NCI-H345 (cell line): Measurements from ENCODE around the gene CHRM4.
A peak's percentile ranks its signal among the peaks of the same experiment; 100 is the strongest.

Experiments
- DNase-seq: peaks from one replicate; lab custom pipeline; 2025; lab: John Stamatoyannopoulos, UW

The CHRM4 gene

DNA sequence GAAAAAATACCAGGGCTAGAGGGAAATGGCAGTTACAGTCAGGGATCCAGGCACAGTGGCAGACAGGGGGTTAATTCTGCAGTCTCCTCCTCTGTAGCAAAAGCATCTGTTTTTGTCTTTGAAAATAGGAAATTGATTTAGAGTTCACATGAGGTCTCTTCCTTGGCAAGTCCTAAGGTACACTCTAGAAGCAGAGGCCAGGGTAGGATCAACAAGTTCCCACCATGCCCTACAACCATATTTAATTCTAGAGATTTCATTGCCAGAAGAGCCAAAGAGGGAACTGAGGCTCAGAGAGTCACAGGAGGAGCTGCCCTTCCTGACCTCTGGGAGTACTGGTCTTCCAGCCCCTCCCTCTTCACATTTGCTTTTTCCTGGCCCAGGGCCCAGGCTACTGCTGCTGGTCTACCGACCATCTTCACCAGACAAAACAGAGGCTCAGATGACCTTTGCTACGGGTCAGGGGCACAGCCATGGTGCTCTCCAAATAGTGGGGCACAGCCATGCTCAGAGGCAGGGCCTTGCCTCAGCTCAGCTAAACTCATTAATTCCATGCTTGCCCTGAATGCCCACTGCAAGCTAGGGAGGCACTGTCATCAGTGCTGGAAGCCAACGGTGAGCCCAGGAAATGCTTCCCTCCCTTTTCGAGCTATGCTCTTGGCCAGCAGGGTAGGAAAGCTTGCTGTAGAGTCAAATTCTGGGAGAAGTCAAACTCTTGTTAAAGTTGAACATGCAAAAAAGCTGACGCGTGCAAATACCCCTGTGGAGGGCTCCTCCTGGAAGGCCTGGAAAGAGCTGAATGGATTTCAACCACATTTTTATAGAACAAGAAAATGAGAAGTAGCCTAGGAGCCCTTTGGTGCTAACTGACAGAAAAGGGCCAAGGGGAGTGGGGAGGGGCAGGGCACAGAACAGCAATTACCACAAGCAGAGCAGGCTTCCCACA is 11.7 kb upstream of the CHRM4 start:
- no peak for DNase-seq

DNA sequence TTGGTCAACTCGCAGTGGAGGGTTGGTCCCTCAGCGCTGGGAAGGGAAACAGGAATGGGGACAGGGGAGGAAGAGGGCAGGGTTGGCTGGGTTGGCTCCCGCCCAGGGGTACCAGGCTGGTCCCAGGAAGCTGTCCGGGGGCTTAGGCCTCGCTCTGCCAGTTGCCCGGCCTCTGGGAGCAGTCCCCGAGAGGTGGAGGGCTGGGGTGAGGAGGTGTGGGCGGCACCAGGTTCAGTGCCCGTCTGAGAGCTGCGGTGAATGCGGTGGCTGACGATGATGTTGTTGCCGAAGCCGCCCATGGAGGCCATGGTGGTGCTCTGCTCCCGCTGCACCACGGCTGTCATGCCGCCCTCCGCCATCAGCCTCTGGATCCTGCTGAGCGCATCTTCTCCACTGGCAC is 6.0 kb upstream of the CHRM4 start:
- no peak for DNase-seq

DNA sequence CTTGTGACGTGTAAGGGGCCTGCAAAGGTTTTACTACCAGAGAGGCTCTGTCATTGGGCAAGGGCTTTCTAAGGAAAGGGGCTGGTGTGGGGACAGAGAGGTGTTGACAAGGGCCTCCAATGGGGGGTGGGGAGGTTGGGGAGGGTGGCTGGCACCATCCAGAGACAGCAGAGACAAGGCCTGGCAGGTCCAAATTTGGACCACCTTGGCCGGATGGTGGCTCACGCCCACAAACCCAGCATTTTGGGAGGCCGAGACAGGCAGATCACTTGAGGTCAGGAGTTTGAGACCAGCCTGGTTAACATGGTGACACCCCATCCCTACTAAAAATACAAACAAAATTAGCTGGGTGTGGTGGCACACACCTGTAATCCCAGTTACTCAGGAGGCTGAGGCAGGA is 2.2 kb upstream of the CHRM4 start:
- no peak for DNase-seq

DNA sequence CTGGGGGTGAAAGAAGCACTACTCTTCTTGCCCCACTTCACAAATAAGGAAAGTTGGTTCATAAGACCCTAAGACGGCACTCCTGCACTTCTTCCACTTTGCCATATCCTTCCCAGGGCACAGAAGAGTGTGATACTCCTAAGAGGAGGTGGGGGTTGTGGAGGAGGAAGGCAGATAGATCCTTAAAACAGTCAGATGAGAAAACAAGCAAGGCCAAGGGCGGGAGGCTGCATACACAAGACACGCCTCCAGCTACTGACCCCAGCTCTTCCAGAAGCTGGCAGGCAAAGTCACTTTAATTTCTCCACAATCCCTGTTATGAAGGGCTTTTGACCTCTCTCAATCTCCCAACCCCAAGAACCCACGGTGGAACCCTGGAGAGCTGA is 1.6 kb upstream of the CHRM4 start:
- no peak for DNase-seq

DNA sequence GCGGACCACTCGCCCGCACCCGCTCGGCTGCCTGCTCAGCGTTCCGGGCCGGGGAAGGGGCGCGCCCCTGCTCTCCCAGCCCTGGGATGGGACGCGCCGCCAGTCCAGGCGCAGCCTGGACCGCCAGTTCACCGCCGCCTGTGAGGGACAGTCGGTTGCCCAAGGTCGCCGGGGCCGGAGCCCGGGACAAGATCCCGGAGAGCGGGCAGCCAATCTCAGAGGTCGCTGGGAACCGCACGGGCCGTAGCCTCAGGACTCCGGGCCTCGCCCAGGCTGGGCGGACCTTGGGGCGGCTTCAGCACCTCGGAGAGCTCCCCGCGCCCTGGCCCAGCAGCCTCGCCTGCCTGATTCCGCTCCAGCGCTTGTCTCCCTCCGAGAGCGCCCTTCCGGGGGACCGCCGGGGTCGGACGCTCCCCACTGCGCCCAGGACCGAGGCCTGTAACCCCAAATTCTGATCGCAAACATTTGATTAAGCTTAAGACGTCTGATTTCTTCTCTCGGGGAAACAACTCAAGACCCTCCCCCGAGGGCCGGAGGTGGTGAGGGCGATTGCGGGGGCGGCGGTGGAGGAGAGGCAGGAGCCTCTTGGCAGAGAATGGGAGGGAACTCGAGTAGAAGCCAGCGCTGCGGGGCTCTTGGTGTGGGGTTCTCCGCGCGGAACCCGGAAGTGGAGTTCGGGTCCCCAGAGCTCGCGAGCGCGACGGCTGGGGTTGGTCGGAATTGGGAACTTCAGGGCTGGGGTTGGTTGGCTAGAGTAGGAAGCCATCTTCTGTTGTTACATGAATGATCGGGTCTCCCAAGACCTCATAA is 1.1 kb upstream of the CHRM4 start:
- DNase-seq: peak; percentile 35

DNA sequence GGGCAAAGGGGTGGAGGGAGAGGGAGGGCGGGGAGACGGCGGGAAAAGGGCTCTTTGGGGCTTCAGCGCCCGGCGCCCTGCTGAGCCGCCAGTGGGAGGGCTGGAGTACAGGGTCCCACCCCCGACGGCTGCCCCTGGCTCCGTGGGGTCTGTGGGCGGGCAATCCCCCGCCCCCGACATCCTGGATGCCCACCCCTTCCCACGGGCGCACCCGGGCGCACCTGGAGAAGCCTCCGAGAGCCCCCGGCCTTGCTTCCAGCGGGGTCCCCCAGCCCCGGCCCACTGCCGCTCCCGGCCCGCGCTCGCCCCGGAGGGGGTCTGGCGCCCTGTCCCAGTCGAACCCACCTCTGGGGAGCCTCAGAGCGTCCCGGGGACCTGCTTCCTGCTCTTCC is 394 bp downstream of the CHRM4 start:
- DNase-seq: no peak

GRCh38 chr11:46390331-46391171 is 1.0 kb downstream of the CHRM4 start:
- no peak for DNase-seq

DNA sequence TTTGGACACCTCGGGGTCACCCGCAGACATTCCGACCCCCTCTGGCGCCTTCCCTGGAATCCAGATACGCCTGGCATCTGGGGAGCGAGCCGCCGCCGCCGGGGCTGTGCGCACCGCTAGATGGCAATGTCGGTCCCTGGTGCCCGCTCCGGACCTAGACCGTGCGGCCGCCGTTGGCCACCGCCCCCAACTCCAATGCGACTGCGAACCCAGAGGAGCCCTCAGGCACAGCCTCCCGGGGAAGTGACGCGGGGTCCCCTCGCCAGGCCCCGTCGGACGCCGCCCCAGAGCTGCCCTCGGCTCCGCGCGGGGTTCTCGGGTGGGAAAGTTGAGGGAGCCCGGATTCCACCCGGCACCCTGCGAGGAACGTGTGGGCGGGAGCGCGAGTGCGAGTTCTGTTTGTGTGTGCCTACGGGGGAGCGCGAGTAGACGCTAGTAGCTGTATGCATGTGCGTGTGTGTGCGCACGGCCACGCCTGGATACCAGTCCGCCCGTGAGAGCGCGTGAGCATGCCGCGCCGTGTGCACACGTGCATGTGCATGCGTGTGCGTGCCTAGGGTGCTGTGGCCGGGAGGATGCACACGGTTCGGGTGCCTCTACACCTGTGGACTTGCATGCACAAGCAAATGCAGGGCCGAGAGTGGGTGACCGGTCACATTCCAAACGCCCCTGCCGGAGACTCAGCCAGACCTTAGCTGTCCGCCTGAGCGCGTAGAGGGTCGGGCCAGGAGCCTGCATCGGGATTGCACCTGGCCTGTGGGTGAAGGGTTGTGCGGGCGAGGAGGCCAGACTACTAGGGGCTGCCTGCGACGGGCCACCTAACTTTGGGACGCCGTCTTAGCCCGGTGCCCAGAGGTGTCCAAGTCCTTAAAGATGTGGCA is 1.9 kb downstream of the CHRM4 start:
- peak; percentile 79 for DNase-seq

GRCh38 chr11:46388619-46389449 is 2.7 kb downstream of the CHRM4 start:
- no peak for DNase-seq

DNA sequence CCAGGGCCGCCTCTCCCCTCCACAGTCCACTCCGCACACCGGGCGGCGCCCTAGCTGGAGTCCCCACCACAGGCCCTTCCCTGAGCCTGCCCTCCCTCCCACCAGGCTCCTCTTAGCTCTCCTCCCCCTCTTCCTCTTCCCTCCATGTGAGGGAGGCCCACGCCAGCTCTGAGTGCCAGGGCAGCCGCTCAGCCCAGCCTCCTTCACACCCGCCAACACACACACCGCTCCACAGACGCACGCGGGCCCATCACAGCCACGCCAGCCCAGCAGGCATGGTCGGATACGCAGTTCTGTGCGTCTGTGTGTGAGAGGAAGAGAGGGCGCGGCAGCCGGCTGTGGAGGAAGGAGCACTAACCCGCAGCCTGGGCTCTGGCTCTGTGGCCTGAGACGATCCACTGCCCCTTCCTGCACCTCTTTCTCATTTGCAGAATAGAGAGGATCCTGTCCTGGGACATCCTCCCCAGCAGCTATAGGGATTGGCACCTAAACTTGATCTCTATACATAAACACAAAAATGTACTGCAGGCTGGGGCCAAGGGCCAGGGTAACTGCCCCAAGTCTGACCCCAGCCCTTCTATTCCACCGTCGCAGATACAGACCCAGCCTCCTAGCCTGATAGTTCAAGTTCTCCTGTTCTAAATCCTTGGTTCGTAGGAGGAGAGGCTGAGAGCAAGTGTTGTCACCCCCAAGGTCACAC is 3.5 kb downstream of the CHRM4 start:
- DNase-seq: no peak

DNA sequence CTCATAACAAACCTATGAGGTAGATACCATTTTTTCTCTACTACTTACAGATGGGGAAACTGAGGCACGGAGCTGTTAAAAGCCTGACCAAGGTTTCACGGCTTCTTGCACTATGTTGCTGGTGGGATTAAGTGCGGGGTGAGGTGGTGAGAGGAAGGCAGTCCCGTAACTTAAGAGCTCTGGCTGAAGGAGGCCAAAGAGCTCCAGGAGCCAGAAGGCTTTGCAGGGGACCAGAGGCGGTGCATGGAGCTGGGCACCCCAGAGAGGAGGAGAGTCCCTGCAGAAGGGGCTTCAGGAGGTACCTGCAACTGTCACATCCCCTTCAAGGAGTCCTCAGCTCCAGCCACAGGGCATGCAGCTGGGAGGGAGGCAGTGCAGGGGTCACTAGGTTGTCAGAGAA is 4.1 kb downstream of the CHRM4 start:
- no peak for DNase-seq

DNA sequence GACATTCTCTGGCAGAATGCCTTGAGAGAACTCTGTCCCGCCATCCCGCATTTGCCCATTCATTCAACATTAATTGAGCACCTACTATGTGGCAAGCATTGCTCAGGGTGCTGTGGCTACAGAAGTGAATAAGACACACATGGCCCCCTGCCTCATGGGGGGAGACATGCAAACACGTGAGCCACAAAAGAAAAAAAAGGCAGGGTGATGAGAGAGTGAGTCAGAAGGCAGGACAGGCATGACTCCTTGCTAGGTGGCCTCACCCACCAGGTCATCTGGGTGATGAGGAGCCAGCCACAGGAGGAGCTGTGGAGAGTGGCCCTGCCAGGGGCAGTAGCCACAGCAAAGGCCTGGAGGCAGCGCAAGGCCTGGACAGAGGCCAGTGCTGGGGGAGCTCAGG is 4.9 kb downstream of the CHRM4 start:
- DNase-seq: no peak

DNA sequence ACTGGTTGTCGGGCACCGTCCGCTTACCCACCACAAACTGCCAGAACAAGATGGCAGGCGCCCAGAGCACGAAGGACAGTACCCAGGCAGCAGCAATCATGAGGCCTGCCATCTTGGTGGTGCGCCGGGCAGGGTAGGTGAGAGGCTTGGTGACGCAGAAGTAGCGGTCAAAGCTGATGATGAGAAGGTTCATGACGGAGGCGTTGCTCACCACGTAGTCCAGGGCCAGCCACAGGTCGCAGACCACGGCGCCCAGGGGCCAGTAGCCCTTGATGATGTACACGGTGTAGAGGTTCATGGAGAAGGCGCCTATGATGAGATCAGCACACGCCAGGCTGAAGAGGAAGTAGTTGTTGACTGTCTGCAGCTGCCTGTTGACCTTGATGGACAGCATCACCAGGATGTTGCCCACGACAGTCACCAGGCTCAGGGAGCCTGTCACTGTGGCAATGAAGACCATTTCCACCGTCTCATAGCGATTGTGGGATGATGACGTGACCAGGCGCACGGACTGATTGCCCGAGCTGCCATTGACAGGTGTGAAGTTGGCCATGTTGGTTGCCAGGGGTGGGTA is 5.5 kb downstream of the CHRM4 start:
- DNase-seq: no peak

DNA sequence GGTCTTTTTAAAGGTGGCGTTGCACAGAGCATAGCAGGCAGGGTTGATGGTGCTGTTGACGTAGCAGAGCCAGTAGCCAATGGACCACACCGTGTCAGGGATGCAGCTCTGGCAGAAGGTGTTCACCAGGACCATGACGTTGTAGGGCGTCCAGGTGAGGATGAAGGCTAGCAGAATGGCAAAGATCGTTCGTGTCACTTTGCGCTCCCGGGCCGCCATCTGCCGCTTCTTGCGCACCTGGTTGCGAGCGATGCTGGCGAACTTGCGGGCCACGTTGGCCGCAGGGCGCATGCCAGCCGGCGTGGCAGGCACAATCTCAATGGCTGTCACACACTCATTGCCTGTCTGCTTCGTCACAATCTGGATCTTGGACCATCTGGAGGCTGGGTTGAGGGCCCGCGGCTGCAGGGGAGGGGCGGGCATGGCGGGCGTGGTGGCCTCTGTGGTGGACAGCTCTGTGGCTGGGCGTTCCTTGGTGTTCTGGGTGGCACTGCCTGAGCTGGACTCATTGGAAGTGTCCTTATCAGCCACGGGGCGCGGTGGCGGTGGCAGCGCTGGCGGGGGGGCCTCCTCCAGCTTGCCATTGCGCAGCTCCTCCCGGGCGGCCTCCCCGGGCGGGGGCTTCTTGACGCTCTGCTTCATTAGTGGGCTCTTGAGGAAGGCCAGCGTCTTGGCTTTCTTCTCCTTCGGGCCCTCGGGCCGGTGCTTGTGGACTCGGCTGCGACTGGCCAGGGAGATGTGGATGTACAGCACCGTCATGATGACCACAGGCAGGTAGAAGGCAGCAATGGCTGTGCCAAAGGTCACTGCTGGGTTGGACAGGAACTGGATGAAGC is 6.2 kb downstream of the CHRM4 start:
- DNase-seq: no peak

DNA sequence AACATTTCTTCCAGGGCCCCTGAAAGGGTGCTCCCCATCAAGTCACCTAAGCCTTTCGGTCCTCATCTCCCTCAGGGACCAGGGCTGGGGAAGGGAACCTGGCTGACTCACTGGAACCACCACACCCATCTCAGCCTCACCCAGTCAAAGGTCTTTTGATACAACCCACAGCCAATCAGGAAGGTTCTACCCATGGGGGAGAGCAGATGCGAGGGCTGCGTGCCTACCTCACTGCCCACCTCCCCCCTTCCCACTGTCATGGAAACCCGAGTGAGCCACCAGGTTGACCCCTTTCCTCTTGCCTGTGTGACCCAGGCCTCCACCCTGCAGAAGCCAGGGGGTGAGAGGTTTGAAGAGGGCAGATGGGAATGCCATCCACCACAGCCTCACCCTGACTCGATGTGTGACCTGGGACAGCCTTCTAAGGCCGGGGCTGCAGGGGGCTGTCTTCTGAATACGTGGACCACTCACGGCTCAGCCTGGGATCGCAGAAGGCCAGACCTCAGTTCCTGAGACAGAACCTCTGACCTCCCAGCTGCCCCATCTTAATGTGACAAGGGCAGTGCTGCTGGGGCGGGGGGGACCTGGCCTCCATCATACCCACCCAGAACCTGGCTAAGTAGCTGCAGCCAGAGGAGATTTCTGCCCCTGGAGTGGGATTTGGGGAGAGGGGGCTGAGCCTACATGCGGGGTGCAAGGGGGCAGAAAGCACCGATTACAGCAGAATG is 7.4 kb downstream of the CHRM4 start:
- no peak for DNase-seq

DNA sequence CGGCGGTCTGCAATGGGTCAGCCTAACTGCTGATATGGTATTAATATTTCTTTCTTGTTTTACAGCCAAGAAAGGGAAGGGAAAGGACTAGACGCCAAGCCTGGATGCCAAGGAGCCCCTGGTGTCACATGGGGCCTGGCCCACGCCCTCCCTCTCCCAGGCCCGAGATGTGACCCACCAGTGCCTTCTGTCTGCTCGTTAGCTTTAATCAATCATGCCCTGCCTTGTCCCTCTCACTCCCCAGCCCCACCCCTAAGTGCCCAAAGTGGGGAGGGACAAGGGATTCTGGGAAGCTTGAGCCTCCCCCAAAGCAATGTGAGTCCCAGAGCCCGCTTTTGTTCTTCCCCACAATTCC is 8.2 kb downstream of the CHRM4 start:
- DNase-seq: no peak

DNA sequence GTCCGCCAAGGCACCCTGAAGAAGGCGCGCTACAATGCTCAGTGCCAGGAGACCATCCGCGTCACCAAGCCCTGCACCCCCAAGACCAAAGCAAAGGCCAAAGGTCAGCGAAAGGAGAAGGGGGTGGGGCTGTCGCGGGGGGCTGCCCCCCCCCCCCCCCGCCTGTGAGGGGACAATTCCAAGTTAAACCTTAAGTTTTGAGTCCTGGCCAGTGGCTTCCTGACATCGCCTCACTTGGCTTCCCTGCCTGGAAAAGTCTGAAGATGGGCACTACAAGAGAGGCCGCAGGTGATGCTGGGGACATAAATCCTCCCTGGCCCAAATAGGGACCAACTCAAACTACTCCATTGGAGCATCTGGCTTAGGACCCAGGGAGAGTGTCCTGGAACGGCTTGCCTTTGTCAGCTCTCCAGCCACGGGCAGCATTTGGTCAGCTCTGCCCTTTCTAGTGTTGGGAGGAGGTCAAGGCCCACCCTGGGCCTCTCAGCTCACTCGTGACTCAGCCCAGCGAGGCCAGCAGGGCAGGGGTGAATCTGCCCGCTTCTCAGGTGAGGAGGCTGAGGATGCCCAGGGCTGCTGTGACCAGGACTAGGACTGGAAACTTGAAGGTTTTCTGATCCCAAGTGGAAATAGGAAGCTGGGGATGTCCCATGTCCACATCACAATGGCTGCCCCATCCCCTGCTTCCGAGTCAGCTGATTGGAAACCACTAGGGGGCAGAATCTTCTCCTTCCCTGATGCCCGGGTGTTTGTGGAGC is 8.8 kb downstream of the CHRM4 start:
- peak; percentile 49 for DNase-seq
